Activated CD4-positive, alpha-beta T cell treated with anti-CD3 and anti-CD28 coated beads, Interleukin-10, Interleukin-2, amounts not matched to agents 100 ng/mL and 50 ng/mL, durations not matched to agents 16 hours and 8 hours (primary cell): Measurements from ENCODE around the gene GRK5.

Experiments
- DNase-seq: peaks from one replicate; pipeline ENCODE4 v3.0.0-alpha.2; 2020

GRK5 gene

DNA sequence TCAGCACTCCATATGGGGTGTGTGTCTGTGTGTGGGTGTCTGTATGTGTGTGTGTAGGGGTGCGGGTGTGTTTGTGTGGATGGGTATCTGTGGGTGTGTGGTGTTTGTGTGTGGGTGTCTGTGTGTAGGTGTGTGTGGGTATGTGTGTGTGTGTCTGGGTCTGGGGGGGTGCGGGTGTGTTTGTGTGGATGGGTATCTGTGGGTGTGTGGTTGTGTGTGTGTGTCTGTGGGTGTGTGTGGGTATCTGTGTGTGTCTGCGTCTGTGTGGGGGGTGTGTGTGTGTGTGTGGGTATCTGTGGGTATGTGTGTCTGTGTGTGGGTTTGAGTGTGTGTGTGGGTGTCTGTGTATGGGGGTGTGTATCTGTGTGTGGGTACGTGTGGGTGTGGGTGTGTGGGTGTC is 186.5 kb downstream of the GRK5 start:
- no peak for DNase-seq

- no peak for DNase-seq
These were observed 187.4 kb downstream of the GRK5 start for GRCh38 chr10:119394657-119395279.

DNA sequence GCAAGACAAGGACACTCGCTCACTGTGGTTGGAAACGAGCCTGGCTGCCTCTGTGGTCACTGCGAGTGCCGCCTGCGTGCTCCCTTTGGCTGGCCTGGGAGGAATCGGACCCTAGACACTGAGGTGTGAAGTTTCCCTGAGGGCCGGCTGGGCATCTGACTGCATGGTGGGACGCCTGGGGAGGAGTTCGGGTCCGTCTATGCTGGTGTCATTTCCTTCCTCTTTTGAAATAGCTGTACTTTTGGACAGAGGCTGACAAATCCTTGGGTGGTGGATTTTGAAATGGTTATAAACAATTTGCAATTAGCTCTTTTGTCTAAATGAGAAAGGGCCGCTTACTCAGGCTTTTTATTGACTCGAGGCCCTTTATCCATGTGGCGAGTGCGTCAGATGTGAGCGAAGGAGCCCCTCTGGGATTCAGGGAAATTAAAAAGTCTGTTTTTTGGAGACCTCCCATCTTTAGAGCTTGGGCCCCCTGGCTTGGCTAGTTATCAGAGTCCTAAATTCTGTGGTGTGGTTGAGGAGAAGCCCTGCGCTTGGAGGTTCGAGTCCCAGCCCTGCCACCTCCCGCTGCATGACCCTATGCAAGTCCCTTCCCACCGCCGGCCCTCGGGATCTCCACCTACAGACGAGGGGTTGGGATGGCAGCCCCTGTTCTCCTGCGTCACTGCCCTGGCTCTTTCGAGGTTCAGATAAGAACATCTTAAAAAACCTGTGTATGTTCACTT is 188.1 kb downstream of the GRK5 start:
- no peak for DNase-seq

GRCh38 chr10:119396008-119396708 is 188.8 kb downstream of the GRK5 start:
- no peak for DNase-seq

- DNase-seq = no peak
These were observed 189.3 kb downstream of the GRK5 start for GRCh38 chr10:119396709-119397071.

DNA sequence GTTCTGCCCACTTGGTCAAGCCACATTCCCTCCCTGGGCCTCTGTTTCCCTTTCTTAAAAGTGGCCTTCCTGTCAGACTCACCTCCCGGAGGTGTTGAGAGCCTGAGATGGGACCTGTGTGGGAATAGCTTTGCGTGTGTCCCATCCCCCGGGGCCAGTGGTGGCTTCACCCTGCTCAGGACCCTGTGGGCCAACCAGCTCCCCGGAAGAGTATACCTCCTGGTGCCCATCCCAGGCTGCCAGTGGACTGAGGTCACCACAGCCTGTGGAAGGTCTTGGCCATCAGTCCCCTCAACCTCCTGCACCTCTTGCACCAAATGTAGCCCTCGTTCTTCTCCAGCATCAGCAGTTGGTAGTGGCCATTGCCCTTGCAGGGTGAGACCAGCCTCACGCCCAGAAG is 190.0 kb downstream of the GRK5 start:
- DNase-seq = no peak

- no peak for DNase-seq
These were observed 191.6 kb downstream of the GRK5 start for GRCh38 chr10:119398996-119399395.

DNA sequence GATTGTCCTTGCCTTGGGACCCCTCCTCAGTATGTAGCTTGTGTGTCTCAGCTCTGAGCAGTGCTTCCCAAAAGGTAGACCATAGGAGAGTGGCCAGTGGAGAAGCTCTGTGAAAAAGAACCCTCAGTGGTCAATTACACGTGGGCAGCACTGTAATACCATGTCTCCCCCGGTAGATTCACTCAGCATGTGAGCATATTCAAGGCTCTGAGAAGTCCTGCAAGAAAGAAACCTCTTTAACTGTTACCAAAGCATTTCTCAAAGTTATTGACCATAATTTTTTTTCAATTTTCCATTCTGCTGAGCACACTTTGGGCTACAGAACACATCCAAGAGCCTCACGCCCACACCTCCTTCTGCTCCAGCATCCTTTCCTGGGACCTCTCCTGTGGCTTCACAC is 192.1 kb downstream of the GRK5 start:
- no peak for DNase-seq

GRCh38 chr10:119401671-119402395 is 194.5 kb downstream of the GRK5 start:
- no peak for DNase-seq

- no peak for DNase-seq
These were observed 196.6 kb downstream of the GRK5 start for GRCh38 chr10:119403921-119404320.

- DNase-seq = no peak
These were observed 197.5 kb downstream of the GRK5 start for GRCh38 chr10:119404719-119405519.

DNA sequence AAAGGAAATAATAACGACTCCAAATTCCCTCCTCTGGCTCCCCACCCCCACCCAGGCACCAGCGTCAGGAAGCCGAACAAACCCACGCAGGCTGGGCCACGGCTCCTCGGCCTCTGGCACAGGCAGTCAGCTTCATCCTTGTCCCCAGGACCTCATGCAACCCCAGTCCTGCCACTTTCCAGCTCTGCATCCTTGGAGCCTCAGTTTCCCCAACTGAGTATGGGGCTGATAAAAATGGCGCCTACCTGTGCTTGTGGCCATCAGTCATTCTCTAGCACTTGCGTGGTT is 198.1 kb downstream of the GRK5 start:
- no peak for DNase-seq

DNA sequence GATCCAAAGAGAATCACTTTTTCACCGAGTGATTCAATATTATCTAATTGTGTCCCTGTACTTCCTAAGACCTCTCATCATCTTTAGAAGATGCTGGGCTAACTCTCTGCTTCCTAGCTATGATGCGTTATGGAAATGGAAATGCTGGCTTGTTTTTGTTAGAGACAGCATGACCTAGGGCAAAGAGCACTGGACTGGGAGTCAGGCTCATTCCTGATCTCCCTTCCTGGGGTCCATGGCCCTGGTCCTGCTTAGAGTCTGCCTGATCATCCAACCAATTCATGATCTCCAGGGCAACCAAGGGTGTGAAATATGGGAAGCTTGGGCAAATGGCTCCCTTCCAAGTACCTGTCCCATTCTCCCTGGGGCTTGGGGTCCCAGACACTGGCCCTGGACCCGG is 198.8 kb downstream of the GRK5 start:
- DNase-seq = no peak

DNA sequence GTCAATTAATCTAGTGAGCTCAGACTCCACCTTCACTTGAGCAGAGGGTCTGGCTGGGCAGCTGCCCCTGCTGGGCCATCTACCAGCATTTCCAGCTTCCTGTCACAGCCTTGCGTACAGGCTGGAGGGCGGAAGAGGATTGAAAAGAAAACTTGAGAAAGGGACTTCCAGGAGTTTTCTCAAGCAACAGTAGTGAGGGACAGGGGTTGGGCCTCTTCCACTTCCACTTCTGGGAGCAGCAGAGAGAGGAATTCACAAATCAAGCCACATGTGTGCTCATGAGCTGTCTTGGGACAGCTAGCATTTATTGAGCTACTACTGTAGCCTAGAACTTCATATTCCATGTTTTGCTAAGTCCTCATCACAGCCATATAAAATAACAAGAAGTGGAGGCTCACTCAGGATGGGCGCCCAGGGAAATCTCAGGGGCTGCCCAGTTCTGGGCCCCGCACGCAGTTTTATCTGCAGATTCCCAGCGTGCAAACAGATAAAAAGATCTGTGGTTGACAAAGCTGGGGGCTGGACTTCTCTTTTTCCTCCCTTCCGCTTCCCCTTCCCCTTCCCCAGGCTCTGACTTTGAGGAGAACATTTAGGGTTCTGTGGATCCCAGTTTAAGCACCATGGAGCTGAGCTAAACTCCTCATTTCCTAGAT is 199.4 kb downstream of the GRK5 start:
- no peak for DNase-seq

DNA sequence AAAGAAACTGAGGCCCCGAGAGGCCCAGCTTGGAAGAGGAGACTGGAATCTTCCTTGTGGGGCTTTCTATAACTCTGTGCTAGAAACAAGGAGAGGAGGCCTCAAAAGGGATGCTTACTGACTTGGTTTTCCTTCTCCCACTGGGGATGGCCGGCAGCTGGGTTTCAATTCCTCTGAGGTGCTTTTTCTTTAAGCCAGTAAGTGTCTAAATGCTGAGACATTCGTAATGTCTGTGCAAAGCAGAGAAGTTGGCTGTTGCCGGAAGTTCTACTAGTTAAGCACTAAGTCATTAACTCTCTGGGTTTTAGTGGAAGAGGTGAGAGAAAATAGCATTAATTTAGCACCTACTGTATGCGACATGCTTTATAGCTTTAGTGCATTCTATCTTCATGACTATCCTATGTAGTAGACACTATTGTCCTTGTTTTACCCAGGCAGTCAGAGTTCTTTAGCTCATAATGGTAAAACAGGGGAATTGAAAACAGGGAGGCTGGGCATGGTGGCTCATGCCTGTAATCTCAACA is 199.9 kb downstream of the GRK5 start:
- DNase-seq = no peak

- DNase-seq = no peak
These were observed 200.7 kb downstream of the GRK5 start for GRCh38 chr10:119408072-119408471.

DNA sequence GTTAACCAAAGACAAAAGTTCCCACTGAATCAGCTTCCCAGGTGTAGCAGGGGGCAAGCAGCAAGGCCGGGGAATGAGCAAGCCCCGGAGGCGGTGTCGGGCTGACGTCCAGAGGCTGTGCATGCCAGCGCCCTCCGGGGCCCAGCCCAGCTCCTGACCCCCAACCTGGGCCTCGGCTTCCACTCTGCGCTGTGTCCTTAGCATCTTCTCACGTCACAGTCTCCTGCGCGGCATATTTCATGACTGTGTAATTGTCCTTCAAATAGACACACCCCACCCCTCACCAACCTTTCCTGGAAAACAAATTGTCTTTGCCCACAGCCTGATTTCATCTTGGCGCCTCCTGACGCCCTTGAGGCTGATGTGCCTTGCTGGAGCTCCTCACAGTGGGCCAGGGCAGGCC is 201.6 kb downstream of the GRK5 start:
- DNase-seq = no peak

GRCh38 chr10:119409385-119409784 is 202.0 kb downstream of the GRK5 start:
- no peak for DNase-seq

GRCh38 chr10:119409906-119410305 is 202.5 kb downstream of the GRK5 start:
- no peak for DNase-seq

- no peak for DNase-seq
These were observed 203.2 kb downstream of the GRK5 start for GRCh38 chr10:119410361-119411116.
